A549 treated with CpdA at 1 μM for 4 hours (cell line): Measurements from ENCODE around the gene RASGRP4. TPM values are rescaled to one million over a fixed set of nuclear protein-coding genes. Genes with fewer than 3 reads are reported as not detected.

ENCODE experiments used
- total RNA-seq: library from RNA; stranded (reverse); fragments of 200-300 nt; extraction: Qiagen RNA extraction; gene quantifications from 5 replicates; pipeline ENCODE4 v1.2.3, GENCODE V29; 2022; ENCODE audit warnings: low read depth

The RASGRP4 gene
- total RNA-seq, result 0.06 to 0.20 TPM (median 0.07 TPM) in 3 of 5 replicates, not detected in the others

GRCh38 chr19:38425810-38426466 is at the start of gene RASGRP4:
TSS of gene RASGRP4 (minus strand) at chr19:38426219. CDS start at chr19:38426091, 128 bp downstream.

GRCh38 chr19:38433268-38433733 is 7.3 kb upstream of the RASGRP4 start, which contains the start of gene RYR1:
TSS of gene RYR1 (plus strand) at chr19:38433691. CDS start at chr19:38433830, 139 bp downstream.

GRCh38 chr19:38402967-38403674 is 22.9 kb downstream of the RASGRP4 start, which contains the start of gene FAM98C:
TSS of gene FAM98C (plus strand) at chr19:38403093. CDS start at chr19:38403154, 61 bp downstream.

GRCh38 chr19:38388349-38389100 is 37.5 kb downstream of the RASGRP4 start, which contains the start of gene SPRED3:
TSS of gene SPRED3 (plus strand) at chr19:38388697. CDS start at chr19:38390303, 1,606 bp downstream.

GRCh38 chr19:38387550-38388348 is 38.3 kb downstream of the RASGRP4 start, which contains the start of gene GGN:
TSS of gene GGN (minus strand) at chr19:38388034. CDS start at chr19:38387261, 773 bp downstream.

GRCh38 chr19:38374332-38375097 is 51.5 kb downstream of the RASGRP4 start, which contains the start of gene PSMD8:
TSS of gene PSMD8 (plus strand) at chr19:38374571. CDS start at chr19:38374602, 31 bp downstream.

Other genes with a start within 250 kb of the RASGRP4 start
- 2.9 to 4.9 TPM (median 4.2 TPM) in 5 replicates for gene DPF1, start 202.0 kb downstream of the RASGRP4 start, total RNA-seq
- gene PPP1R14A, start 169.8 kb downstream of the RASGRP4 start, total RNA-seq, result 107 to 148 TPM (median 129 TPM) in 5 replicates
- 286 to 379 TPM (median 364 TPM) in 5 replicates for gene SPINT2, start 161.6 kb downstream of the RASGRP4 start, total RNA-seq
- gene C19orf33, start 122.0 kb downstream of the RASGRP4 start, total RNA-seq, result 672 to 771 TPM (median 732 TPM) in 5 replicates
- gene YIF1B, start 110.3 kb downstream of the RASGRP4 start, total RNA-seq, result 96.5 to 139 TPM (median 125 TPM) in 5 replicates
- 4.8 to 7.6 TPM (median 5.8 TPM) in 5 replicates for gene KCNK6, start 106.4 kb downstream of the RASGRP4 start, total RNA-seq
- 0.31 to 2.2 TPM (median 1.4 TPM) in 5 replicates for gene CATSPERG, start 90.4 kb downstream of the RASGRP4 start, total RNA-seq
- gene PSMD8, start 51.6 kb downstream of the RASGRP4 start, total RNA-seq, result 445 to 514 TPM (median 485 TPM) in 5 replicates
- 0.12 to 0.36 TPM (median 0.24 TPM) in 5 replicates for gene GGN, start 38.2 kb downstream of the RASGRP4 start, total RNA-seq
- gene SPRED3, start 37.5 kb downstream of the RASGRP4 start, total RNA-seq, result 1.6 to 3.4 TPM (median 2.7 TPM) in 5 replicates
- 17.5 to 30.4 TPM (median 26.5 TPM) in 5 replicates for gene FAM98C, start 23.1 kb downstream of the RASGRP4 start, total RNA-seq
- gene RYR1, start 7.5 kb upstream of the RASGRP4 start, total RNA-seq, result 4.3 to 5.0 TPM (median 5.0 TPM) in 5 replicates
- gene MAP4K1, start 191.7 kb upstream of the RASGRP4 start, total RNA-seq, result 0.30 to 1.5 TPM (median 1.1 TPM) in 5 replicates
- gene EIF3K, start 193.0 kb upstream of the RASGRP4 start, total RNA-seq, result 669 to 911 TPM (median 738 TPM) in 5 replicates
- 901 to 1,299 TPM (median 1,198 TPM) in 5 replicates for gene ACTN4, start 221.4 kb upstream of the RASGRP4 start, total RNA-seq